AG20443 (cell line): ENCODE data around the gene VPS13C.

Experiments used
- DNase-seq: peaks from one replicate; pipeline ENCODE4 v3.0.0; 2012; ENCODE audit warnings: low spot score, mixed read lengths

VPS13C gene

GRCh38 chr15:62060113-62060895 is at the start of gene VPS13C:
Gene VPS13C, minus strand, starts transcription at chr15:62060447. Its CDS starts 73 bp downstream, at chr15:62060374.
- peak; percentile 99 for DNase-seq

- no peak for DNase-seq
Measured at GRCh38 chr15:62109437-62109836, 49.2 kb upstream of the VPS13C start.

- no peak for DNase-seq
Measured at GRCh38 chr15:62108411-62108810, 48.2 kb upstream of the VPS13C start.

- no peak for DNase-seq
Measured at GRCh38 chr15:62107571-62108121, 47.4 kb upstream of the VPS13C start.

- no peak for DNase-seq
Measured at GRCh38 chr15:62106096-62106495, 45.8 kb upstream of the VPS13C start.

- no peak for DNase-seq
Measured at GRCh38 chr15:62105266-62105665, 45.0 kb upstream of the VPS13C start.

GRCh38 chr15:62104846-62105245 is 44.6 kb upstream of the VPS13C start:
- DNase-seq = no peak

GRCh38 chr15:62104401-62104800 is 44.2 kb upstream of the VPS13C start:
- no peak for DNase-seq

GRCh38 chr15:62103431-62103830 is 43.2 kb upstream of the VPS13C start:
- no peak for DNase-seq

- peak; percentile 83 for DNase-seq
Measured at GRCh38 chr15:62099094-62099601, 38.9 kb upstream of the VPS13C start.

GRCh38 chr15:62094388-62094787 is 34.1 kb upstream of the VPS13C start:
- DNase-seq = no peak

- no peak for DNase-seq
Measured at GRCh38 chr15:62093809-62094208, 33.6 kb upstream of the VPS13C start.

- no peak for DNase-seq
Measured at GRCh38 chr15:62090988-62091387, 30.7 kb upstream of the VPS13C start.

GRCh38 chr15:62089616-62090015 is 29.4 kb upstream of the VPS13C start:
- no peak for DNase-seq

GRCh38 chr15:62088353-62088693 is 28.1 kb upstream of the VPS13C start:
- no peak for DNase-seq

- peak; percentile 68 for DNase-seq
Measured at GRCh38 chr15:62087671-62088352, 27.6 kb upstream of the VPS13C start.

- DNase-seq = no peak
Measured at GRCh38 chr15:62085740-62086139, 25.5 kb upstream of the VPS13C start.

GRCh38 chr15:62083194-62084154 is 23.2 kb upstream of the VPS13C start:
- no peak for DNase-seq

- no peak for DNase-seq
Measured at GRCh38 chr15:62079594-62079993, 19.3 kb upstream of the VPS13C start.

- DNase-seq = peak; percentile 53
Measured at GRCh38 chr15:62075595-62076277, 15.5 kb upstream of the VPS13C start.

GRCh38 chr15:62071711-62072308 is 11.6 kb upstream of the VPS13C start:
- peak; percentile 26 for DNase-seq
